Left renal pelvis (tissue), 4 donors: Measurements from ENCODE around the gene ZNF488. TPM values are rescaled to one million over a fixed set of nuclear protein-coding genes. Genes with fewer than 3 reads are reported as not detected.
"Not testable (repeated sequence)": the region's sequence is repeated elsewhere in the genome, so short reads cannot be mapped to it uniquely, and the experiment has no call there.

Experiments
- DNase-seq, 4 donors: peaks; one replicate each; pipeline ENCODE4 v3.0.0-alpha.2; 2013; ENCODE audit warnings: low read depth in 4 of 4, low spot score in 3 of 4
- polyA plus RNA-seq, 4 donors: library from polyadenylated mRNA; unstranded; fragments of 120-200 nt; gene quantifications; one replicate each; pipeline ENCODE4 v1.2.1, GENCODE V29; 2013; ENCODE audit not compliant: insufficient read length in 4 of 4

ZNF488 gene
- polyA plus RNA-seq, 4 donors = 1.1 to 5.5 (median 4.4) TPM

- no peak for DNase-seq
Observed at GRCh38 chr10:47410271-47410670, 26.2 kb upstream of the ZNF488 start.

DNA sequence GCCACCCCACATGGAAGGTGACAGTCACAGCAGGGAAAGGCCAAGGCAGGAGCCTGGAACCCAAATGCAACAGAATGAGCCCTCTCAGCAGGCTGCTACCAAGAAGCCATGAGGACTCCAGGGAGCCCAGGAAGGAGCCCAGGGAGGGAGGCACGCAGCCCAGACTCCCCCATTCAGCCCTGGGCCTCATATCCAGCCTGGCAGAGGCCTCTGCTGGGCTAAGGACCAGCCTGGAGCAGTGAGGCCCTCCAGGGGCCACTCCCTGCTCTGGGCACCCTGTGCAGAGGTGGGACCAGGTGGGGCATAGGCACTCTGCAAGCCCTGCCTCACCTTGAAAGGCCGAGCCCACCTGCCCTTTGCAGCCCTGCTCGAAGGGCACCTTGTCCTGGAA is 25.8 kb upstream of the ZNF488 start:
- DNase-seq = no peak

DNA sequence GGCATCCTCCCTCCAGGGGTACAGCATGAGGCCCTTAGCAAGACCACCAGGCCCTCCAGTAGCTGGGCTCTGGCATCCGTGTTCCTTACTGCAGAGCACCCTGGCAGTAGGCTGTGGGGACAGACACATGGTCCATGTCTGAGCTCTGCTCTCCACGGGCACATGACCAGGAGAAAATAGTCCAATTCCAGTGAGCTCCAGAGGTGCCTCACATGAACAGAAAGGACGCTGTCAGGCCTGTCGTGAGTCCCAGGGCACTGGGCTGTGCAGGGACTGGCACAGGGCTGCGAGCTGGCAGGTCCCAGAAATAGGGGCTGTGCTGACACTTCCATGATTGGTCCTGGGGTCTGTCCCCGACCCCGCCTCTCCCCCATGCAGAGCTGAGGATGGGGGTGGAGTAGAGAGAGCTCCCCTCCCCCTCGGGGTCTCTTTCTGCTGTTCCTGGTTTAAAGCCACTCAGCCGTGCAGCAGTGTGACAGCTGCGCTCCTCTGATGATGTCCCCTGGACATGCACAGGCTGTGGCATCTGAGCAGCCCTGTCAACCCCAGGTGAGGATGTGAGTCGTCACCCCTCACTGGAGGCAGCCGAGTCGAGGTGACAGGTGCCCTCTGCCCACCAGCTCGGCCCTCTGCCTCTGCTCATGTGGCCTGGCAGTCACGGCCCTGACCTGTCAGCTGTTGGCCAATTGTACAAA is 25.2 kb upstream of the ZNF488 start:
- no peak for DNase-seq

GRCh38 chr10:47408606-47409005 is 24.5 kb upstream of the ZNF488 start:
- DNase-seq = no peak

DNA sequence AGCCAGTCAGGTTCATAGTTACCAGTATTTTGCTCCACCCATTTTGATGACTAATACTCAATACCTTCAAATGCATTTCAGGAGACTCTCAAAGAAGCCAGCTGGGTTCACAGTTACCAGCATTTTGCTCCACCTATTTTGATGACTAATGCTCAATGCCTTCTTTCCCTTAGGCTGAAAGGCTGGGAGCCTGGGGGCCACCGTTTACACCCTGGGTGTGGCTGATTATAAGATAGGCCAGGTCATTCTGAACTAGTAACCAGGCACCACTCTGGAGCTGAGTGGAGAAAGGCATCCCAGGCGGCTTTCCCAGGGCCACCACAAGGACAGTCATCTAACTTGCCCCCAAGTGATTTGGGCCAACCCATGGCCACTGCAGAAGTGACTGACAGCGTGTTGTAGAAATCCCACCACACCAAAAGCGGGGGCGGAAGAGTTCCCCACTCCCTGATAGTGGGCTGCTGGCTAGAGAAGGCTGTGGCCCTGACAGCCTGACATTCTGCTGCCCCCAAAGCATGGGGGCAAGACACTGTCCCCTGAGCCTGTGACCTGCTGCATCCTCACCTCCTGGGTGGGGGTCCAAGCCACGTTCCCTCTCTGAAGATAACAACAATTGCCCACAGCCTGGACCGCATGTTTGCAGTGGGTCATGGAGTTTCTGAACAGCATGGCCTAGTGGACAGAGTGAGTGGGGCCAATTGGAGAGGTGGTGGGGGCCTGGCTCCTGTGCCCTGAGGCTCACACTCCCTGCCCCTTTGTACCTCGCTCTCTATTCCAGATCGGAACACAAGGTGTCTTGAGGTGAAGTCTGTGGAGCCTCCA is 23.0 kb upstream of the ZNF488 start:
- no peak for DNase-seq

DNA sequence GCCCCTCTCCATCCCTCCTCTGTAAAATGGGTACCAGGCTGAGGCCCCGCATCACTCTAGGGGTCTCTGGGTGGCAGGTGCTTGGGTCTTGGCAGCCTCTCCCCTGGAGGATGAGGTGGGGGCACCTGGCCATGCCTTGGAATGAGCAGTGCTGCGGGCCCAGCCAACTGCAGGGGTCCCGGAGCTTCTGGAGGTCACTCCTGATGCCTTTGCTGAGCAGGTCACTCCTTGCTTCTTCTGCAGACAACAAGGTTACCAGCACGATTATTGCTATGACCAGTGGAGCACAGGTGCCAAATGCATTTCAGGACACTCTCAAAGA is 22.4 kb upstream of the ZNF488 start:
- no peak for DNase-seq

GRCh38 chr10:47405857-47406547 is 21.9 kb upstream of the ZNF488 start:
- DNase-seq = no peak

- DNase-seq = no peak
Observed at GRCh38 chr10:47404937-47405336, 20.8 kb upstream of the ZNF488 start.

DNA sequence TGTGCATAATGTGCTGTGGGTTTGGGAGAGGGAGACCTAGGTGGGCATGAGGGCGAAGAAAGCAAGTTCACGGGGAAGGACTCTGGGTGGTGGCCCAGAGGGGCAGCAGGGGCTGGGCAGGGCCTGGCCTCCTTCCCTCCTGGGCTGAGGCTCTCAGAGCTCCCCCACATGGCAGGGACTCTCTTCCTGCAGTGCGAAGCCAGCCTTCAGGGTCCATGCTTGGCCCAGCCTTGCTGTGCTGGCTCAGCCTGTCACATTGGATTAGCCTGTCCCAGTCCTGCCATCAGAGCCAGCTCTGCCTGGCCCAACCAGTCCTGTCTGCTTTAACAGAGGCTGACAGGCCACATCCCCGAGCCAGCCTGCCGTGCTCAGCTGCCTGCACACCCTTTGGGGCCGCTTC is 20.4 kb upstream of the ZNF488 start:
- no peak for DNase-seq

DNA sequence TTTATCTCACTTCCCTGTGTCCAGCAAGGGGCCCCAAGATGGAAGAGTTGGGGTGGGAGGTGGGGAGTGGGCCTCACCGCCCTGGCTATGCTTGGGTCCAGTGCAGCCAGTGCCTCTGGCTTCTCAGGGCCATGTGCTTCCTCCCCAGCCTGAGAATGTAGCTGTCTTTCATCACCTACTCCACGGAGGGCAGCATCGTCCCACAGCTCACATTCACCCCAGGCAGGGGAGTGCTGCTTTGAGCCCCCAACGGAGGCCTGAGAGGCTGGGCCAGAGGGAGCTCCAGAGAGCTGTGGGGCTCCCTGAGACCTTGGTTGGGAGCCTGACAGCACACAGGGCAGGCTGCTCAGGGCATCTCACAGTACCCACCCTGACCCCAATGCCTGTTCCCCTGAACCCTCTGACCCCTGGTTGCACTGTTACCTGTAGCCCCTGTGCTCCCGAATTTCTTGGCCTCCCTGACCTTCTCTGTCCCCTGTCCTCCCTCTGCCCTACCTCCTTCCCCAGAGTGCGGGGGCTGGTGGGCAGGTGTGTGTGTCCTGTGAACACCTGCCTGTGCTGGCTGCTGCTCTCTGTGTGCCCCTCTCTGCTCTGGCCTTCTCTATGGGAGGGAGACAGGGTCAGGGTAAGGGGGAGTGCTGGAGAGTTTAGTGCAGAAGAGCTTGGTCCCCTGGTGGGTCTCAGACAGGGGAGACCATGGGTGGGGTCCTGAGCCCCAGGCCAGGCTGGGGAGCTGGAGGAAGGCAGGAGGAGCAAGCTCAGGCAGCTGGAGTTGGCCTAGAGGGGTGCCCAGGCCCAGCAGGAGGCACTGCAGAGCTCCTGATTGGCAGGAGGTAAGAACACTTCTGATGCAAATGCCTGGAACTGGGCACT is 19.6 kb upstream of the ZNF488 start:
- DNase-seq = no peak

DNA sequence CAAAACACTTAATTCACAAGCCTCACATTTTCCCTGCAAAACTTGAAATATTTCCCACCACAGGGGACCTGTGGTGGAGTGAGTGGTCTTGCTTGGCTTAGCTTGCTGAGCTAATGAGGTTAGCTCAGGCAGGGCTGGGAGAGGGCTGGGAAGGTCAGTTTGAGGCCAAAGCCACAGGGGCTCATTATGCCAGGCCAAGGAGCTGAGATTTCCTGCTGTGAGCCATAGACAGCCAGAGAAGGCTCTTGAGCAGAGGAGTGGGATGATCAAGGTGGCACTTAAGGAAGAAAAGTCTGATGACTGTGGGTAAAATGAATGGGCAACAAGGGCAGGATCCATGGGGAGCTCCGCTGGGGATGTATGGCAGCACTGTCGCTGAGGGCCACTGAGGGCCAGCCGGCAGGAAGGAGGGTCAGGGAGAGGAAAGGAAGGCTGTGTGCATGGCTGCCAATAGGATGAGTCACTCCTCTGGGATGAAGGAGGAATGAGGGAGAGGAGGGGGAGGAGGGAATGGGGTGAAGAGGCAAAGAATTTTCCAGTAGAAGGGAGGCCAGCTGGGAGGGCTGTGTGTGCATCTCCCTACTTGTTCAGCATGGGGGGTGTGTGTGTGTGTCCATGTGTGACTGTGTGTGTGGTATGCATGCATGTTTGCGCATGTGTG is 18.7 kb upstream of the ZNF488 start:
- peak in 2 of 4 donors; percentile 28 to 43 for DNase-seq

- no peak for DNase-seq
Observed at GRCh38 chr10:47401874-47402640, 18.0 kb upstream of the ZNF488 start.

DNA sequence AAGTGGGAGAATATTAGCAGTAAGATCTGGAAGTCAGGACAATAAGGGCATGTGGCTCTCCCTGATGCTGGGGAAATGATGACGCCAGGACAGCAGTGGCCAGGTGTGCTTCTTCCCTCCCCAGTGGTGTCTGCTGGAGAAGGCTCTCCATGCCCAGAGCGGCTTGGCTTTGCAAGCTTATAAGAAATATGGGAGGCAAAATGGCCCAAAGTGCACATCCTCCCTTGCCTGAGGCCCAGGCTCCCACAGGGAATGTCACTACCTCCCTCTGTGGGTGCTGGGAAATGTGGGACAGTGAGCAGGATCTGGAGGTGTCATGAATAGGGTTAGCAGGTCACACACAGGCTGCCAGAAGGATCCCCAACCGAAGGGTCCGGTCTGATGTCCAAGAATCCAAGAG is 17.1 kb upstream of the ZNF488 start:
- DNase-seq = no peak

DNA sequence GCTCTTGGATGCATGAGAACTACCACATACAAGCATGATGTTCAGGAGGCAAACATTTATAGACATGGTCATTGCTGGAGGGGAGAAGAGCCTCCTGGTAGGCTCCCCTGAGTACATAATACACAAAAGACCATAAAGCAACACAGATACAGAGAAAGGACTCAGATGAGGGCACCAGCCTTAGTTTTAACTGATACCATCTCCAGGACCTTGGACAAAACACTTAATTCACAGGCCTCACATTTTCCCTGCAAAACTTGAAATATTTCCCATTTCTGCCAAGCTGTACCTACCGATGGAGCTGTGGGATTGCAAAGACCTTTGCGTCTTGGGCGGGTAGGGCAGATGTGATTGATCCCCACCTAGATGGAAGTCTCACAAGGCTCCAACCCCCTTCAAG is 16.7 kb upstream of the ZNF488 start:
- DNase-seq = no peak

GRCh38 chr10:47400251-47400650 is 16.2 kb upstream of the ZNF488 start:
- no peak for DNase-seq

GRCh38 chr10:47397256-47397655 is 13.2 kb upstream of the ZNF488 start:
- DNase-seq = no peak

DNA sequence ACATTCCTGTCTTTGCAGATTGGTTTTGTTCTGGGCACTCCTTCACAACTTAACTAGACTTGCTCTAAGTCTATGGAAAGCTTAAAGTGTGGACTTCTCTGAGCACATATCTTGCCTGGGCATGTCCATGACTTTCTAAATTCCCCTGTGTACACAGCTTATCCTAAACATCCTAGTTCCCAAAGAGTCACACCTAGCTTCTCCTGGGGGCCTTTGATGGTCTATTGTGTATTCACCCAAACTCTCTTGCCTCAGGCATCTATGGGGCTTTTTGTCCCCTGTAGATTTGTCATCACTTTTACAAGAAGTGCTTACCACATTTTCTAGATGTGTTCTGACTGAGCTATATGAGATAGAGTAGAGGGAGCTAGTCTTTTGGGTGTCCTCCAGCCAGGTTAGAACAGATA is 12.2 kb upstream of the ZNF488 start:
- no peak for DNase-seq

DNA sequence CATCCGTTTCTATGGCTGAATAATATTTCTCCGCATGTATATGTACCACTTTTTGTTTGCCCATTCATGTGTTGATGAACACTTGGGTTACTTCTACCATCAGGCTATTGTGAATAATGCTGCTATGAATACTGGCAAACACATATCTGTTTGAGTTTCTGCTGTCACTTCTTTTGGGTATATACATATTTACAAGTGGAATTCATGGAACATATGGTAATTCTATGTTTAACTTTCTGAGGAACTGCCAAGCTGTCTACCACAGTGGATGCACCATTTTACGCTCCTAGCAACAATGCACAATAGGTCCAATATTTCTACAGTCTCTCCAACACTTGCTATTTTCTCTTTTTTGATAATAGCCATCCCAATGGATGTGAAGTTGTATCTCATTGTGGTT is 5.5 kb upstream of the ZNF488 start:
- DNase-seq = no peak

- no peak for DNase-seq
Observed at GRCh38 chr10:47388879-47389278, 4.8 kb upstream of the ZNF488 start.

DNA sequence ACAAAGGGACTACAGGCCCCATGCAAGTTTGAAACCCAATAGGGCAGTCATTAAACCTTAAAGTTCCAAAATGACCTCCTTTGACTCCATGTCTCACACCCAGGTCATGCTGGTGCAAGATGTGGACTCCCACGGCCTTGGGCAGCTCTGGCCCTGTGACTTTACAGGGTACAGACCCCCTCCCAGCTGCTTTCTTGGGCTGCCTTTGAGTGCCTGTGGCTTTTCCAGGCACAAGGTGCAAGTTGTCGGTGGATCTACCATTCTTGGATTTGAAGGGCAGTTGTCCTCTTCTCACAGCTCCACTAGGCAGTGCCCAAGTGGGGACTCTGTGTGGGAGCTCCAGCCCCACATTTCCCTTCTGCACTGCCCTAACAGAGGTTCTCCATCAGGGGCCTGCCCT is 2.0 kb upstream of the ZNF488 start:
- DNase-seq = not testable (repeated sequence)
